ENCODE results near the gene ZFP36L1.
"Not testable (repeated sequence)": the region's sequence is repeated elsewhere in the genome, so short reads cannot be mapped to it uniquely, and the experiment has no call there.

Gene ZFP36L1

DNA sequence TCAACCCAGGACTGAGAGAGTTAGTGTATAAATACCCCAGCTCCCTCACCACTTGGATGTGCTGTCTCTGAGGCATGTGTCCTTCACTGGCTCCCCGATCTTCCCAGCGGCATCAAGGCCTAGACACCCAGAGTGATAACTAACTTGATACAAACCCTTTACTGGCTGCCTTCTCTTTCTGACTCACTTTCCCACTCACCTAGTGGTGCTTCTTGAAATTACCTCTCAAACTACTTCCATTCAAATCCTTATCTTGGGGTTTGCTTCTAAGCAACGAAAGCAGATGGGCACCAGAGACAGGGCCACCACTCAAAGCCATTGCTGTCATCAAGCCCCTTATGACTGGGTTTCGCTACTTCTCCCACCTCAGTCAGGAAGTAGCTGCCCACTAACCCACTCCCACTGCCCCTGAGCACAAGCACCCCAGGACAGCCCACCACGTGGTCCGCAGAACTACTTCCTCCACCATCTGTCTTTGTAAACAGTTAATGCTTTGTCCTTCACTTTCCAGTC is 17.2 kb downstream of the ZFP36L1 start:
- Mint-ChIP-seq H3K4me1 (ENCODE audit: low read depth) (peaks cover 47% of the 10 kb centered on the region), H3K27ac (no peak overlapping the region), H3K27me3 (ENCODE audit: low read depth) (no peaks in the 10 kb centered on the region), H3K36me3 (ENCODE audit: low read depth) (peaks cover 11% of the 10 kb centered on the region), H3K9me3 (peaks cover 22% of the 10 kb centered on the region), H3K4me3 (no peak overlapping the region)

DNA sequence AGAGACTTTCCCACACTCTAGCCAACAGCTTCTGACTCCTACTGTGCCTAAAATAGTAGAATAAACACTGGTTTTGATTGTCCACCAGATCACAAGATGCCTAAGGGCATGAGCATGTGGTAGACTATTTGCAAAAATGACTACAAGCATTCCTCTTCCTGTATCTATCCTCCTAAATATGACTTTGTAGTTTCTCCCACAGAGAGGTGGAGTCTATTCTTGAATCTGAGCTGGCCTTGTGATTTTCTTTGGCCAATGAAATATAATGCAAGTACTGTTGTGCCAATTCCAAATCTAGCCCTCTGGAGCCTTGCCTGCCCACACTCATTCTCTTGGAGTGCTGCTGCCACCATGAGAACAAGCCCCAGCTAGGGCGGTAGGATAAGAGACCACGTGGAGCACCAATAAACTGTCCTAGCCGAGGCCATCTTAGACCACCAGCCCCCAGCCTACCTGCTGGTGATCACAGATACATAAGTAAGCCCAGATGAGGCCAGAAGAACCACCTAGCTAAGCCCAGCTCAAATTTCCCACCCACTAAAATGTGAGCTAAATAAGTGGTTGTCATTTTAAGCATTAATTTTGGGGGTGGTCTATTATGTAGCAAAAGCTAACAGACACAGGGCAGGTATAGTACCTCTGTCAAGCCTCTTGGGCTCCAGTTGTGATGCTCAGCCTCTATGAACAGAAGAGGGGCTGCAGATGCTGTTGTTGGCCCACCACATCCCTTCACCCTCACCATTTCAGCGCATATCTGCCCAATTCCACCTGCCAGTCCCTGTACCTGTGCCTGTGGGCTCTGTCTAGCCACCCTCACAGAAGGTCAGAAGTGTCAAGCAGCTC is 17.9 kb downstream of the ZFP36L1 start:
- Mint-ChIP-seq H3K27ac (no peak overlapping the region), H3K9me3 (peaks cover 22% of the 10 kb centered on the region), H3K4me1 (ENCODE audit: low read depth) (peaks cover 46% of the 10 kb centered on the region), H3K36me3 (ENCODE audit: low read depth) (peaks cover 11% of the 10 kb centered on the region), H3K27me3 (ENCODE audit: low read depth) (no peaks in the 10 kb centered on the region), H3K4me3 (no peak overlapping the region)

DNA sequence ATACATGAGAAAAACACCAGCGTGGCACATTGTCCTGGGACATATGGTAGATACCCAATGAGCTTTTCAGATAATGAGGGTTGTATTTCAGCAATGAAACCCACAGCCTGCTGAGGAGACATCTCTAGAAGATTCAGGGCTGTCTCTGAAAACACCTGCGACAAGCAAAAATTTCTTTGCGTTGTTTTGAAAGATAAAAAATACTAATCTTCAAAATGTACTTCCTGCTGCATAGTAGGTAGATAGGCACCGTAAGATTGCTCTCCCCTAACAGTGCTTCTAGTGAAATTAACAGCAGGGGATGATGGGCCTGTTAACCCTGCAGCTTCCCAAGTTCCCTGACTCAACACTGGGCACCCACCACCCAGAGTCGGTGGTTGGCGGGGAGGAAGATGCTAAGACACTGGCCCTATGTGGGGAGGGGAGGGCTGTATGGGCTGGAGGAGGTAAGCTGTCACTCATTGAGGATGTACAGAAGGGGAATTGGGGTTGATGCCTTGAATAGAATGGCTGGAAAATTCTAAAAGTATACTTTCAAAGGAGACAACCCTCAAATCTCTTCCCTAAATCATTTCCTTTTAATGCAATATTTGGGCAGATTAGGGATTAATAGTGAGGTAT is 20.0 kb downstream of the ZFP36L1 start:
- peaks cover 34% of the 10 kb centered on the region for H3K4me1 Mint-ChIP-seq (ENCODE audit: low read depth)
- H3K27me3 Mint-ChIP-seq (ENCODE audit: low read depth), result no peaks in the 10 kb centered on the region
- peaks cover 11% of the 10 kb centered on the region for H3K36me3 Mint-ChIP-seq (ENCODE audit: low read depth)
- H3K27ac Mint-ChIP-seq, result peak overlapping the region; percentile 15
- no peak overlapping the region for H3K4me3 Mint-ChIP-seq
- H3K9me3 Mint-ChIP-seq, result peaks cover 22% of the 10 kb centered on the region

DNA sequence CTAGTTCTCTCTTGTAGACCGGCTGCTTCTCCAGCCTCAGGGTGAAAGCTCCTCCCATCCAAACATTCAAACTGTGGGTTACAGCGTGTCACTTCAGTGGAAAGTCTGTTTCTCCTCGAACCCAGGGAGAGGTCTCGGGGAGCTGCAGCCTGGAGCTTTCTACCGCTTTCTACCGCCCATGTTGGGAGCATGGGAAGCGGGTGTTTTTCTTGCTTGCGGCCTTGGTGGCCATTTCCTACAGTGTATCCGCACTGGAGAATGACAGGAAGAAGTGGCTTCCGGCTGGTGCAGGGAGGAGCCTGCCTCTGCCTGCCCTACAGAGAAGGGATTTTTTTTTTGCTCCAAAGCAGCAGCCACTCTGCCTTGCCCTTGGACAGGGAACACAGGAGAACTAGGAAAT is 21.2 kb downstream of the ZFP36L1 start:
- Mint-ChIP-seq H3K27ac (peak overlapping the region; percentile 72), H3K27me3 (ENCODE audit: low read depth) (no peaks in the 10 kb centered on the region), H3K4me3 (peak overlapping the region; percentile 54), H3K4me1 (ENCODE audit: low read depth) (peaks cover 38% of the 10 kb centered on the region), H3K36me3 (ENCODE audit: low read depth) (peaks cover 11% of the 10 kb centered on the region), H3K9me3 (peaks cover 22% of the 10 kb centered on the region)

- Mint-ChIP-seq H3K9me3 (peaks cover 16% of the 10 kb centered on the region), H3K36me3 (ENCODE audit: low read depth) (peaks cover 9% of the 10 kb centered on the region), H3K4me3 (no peak overlapping the region), H3K27ac (peak overlapping the region; percentile 72), H3K27me3 (ENCODE audit: low read depth) (no peaks in the 10 kb centered on the region), H3K4me1 (ENCODE audit: low read depth) (peaks cover 38% of the 10 kb centered on the region)
Observed at GRCh38 chr14:68770553-68771286, 22.1 kb downstream of the ZFP36L1 start.

DNA sequence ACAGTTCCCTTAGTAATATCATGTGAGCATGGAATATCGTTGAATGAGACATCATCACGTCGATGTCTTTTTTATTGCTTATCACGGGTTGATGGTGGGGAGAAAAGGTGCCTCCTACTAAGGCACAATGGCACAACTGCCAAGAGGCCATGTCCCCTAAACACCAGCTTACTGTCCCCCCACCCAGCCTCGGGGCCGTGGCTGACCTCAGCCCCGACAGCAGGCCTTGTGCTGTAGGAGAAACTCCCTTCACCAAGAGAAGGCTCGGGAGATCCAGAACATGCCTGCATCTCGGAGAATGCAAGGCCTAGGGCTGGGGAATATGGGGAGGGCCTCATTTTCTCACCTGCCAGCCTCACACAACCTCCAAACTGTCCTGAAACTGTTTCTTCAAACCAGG is 22.8 kb downstream of the ZFP36L1 start:
- Mint-ChIP-seq H3K4me1 (ENCODE audit: low read depth) (peaks cover 40% of the 10 kb centered on the region), H3K36me3 (ENCODE audit: low read depth) (peaks cover 5% of the 10 kb centered on the region), H3K4me3 (no peak overlapping the region), H3K9me3 (peaks cover 12% of the 10 kb centered on the region), H3K27me3 (ENCODE audit: low read depth) (no peaks in the 10 kb centered on the region), H3K27ac (no peak overlapping the region)

GRCh38 chr14:68768316-68768715 is 24.6 kb downstream of the ZFP36L1 start:
- no peaks in the 10 kb centered on the region for H3K36me3 Mint-ChIP-seq (ENCODE audit: low read depth)
- H3K27me3 Mint-ChIP-seq (ENCODE audit: low read depth), result no peaks in the 10 kb centered on the region
- H3K4me3 Mint-ChIP-seq, result no peak overlapping the region
- H3K9me3 Mint-ChIP-seq, result peaks cover under 1% of the 10 kb centered on the region
- H3K4me1 Mint-ChIP-seq (ENCODE audit: low read depth), result peaks cover 36% of the 10 kb centered on the region
- no peak overlapping the region for H3K27ac Mint-ChIP-seq

- Mint-ChIP-seq H3K4me1 (ENCODE audit: low read depth) (peaks cover 31% of the 10 kb centered on the region), H3K27ac (no peak overlapping the region), H3K36me3 (ENCODE audit: low read depth) (no peaks in the 10 kb centered on the region), H3K27me3 (ENCODE audit: low read depth) (no peaks in the 10 kb centered on the region), H3K4me3 (no peak overlapping the region), H3K9me3 (no peaks in the 10 kb centered on the region)
Observed at GRCh38 chr14:68767248-68767645, 25.6 kb downstream of the ZFP36L1 start.

GRCh38 chr14:68766299-68767247 is 26.3 kb downstream of the ZFP36L1 start:
- H3K27ac Mint-ChIP-seq, result no peak overlapping the region

DNA sequence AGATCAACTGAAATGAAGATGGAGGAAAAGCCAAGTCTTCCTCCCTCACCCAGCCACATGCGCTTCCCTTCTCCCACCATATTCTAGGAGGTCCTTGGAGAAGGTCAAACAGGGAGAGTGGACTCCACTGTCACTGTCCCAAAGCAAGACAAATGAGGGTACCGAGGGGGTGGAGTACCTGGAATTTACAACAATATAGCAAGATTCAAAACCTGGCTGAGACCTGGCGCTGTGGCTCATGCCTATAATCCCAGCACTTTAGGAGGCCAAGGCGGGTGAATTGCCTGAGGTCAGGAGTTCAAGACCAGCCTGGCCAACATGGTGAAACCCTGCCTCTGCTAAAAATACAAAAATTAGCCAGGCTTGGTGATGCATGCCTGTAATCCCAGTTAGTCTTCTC is 29.0 kb downstream of the ZFP36L1 start:
- H3K9me3 Mint-ChIP-seq; H3K27me3 Mint-ChIP-seq (ENCODE audit: low read depth); H3K4me3 Mint-ChIP-seq; H3K36me3 Mint-ChIP-seq (ENCODE audit: low read depth); H3K27ac Mint-ChIP-seq: not testable (repeated sequence)
- peaks cover 11% of the 10 kb centered on the region for H3K4me1 Mint-ChIP-seq (ENCODE audit: low read depth)

More at GRCh38 chr14:68766299-68767247, 26.3 kb downstream of the ZFP36L1 start:
- H3K4me1 Mint-ChIP-seq (ENCODE audit: low read depth), result peaks cover 25% of the 10 kb centered on the region
- H3K4me3 Mint-ChIP-seq, result no peak overlapping the region
- H3K36me3 Mint-ChIP-seq (ENCODE audit: low read depth), result no peaks in the 10 kb centered on the region
- H3K9me3 Mint-ChIP-seq, result no peaks in the 10 kb centered on the region
- no peaks in the 10 kb centered on the region for H3K27me3 Mint-ChIP-seq (ENCODE audit: low read depth)

DNA sequence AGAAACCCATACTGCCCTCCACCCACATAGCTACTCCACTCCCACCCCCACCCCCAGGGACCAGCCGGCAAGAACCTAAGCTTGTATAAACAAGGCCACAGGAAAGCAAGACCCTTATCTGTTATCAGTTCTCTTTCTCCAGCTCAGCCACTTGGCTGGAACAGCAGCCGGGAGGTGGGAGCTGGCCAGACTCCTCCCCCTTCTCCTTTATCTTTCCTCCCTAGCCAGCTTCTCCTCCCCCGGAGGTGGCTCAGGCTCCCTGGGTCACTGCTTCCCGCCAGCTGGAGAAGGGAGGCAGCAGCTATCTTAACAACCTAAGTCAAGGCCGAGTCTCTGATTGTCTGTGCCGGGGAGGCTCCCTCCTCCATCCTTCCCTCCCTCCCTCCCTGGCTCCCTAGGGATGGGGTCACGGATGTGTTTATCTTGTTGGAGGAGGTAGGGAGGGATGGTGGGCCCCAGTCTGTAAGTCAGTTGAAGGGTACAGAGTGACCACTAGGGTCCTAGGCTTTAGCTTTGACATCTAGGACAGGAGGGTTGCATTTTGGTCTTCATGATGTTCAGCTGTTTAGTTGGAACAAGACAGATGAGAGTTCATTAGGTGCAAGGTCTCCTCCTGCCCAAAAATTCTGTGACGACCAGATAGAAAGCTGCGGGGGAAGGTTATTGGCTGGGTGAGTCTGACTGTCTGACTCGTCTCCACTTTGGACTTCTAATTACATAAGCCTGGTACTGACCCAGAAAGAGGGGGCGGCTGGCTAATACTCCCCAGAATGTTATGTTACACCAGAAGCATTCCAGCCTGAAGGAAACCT is 29.7 kb downstream of the ZFP36L1 start:
- Mint-ChIP-seq H3K4me3 (no peak overlapping the region), H3K36me3 (ENCODE audit: low read depth) (no peaks in the 10 kb centered on the region), H3K27ac (no peak overlapping the region), H3K4me1 (ENCODE audit: low read depth) (peaks cover 11% of the 10 kb centered on the region), H3K9me3 (no peaks in the 10 kb centered on the region), H3K27me3 (ENCODE audit: low read depth) (no peaks in the 10 kb centered on the region)

DNA sequence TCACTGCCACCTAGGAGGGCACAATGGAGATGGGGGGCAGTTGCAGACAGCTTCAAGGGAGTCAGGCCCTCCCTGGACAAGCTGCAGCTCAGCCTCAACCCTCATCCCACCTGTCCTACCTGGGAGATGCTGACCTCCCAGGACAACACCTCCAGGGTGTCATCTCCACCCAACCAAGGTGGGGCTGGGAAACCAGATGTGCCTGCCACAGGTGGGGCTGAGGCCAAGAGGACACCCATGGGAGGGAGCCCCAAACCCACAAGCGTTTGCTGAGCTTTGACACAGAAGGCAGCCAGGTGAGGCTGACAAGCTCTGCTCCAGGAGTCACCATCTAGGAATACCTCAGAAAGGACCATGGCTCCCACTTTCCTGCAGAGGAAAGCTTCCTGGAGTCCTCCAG is 31.5 kb downstream of the ZFP36L1 start:
- Mint-ChIP-seq H3K9me3 (no peaks in the 10 kb centered on the region), H3K27me3 (ENCODE audit: low read depth) (no peaks in the 10 kb centered on the region), H3K4me3 (no peak overlapping the region), H3K36me3 (ENCODE audit: low read depth) (no peaks in the 10 kb centered on the region), H3K27ac (no peak overlapping the region), H3K4me1 (ENCODE audit: low read depth) (peaks cover 13% of the 10 kb centered on the region)

- no peak overlapping the region for H3K27ac Mint-ChIP-seq
- H3K27me3 Mint-ChIP-seq (ENCODE audit: low read depth), result no peaks in the 10 kb centered on the region
- H3K36me3 Mint-ChIP-seq (ENCODE audit: low read depth), result no peaks in the 10 kb centered on the region
- H3K9me3 Mint-ChIP-seq, result no peaks in the 10 kb centered on the region
- H3K4me1 Mint-ChIP-seq (ENCODE audit: low read depth), result peaks cover 12% of the 10 kb centered on the region
- H3K4me3 Mint-ChIP-seq, result no peak overlapping the region
Observed at GRCh38 chr14:68760761-68761160, 32.1 kb downstream of the ZFP36L1 start.
